Mucosa of descending colon (tissue), 3 donors: ENCODE results near the gene PCBP4. TPM values are rescaled to one million over a fixed set of nuclear protein-coding genes. Genes with fewer than 3 reads are reported as not detected.
A peak's percentile ranks its signal among the peaks of the same experiment; 100 is the strongest.

Experiments used
- ATAC-seq: fragments of 200-7000 bp; cut with Tn5 transposase; one replicate; pipeline ENCODE4 v1.9.1; 2020; ENCODE audit warnings: mild to moderate bottlenecking, moderate library complexity
- DNase-seq, 3 donors: peaks; one replicate each; pipeline ENCODE4 v3.0.0-alpha.2; 2020
- H3K36me3 ChIP-seq: fragments of 200-600 bp; one replicate; pipeline ENCODE4 v1.8.0; 2021; ENCODE audit warnings: low read depth, mild to moderate bottlenecking
- H3K4me1 ChIP-seq: fragments of 200-600 bp; one replicate; pipeline ENCODE4 v1.8.0; 2021; ENCODE audit warnings: low read depth, mild to moderate bottlenecking
- H3K4me3 ChIP-seq: fragments of 200-600 bp; one replicate; pipeline ENCODE4 v1.8.0; 2021; ENCODE audit warnings: mild to moderate bottlenecking
- H3K9me3 ChIP-seq: fragments of 200-600 bp; one replicate; pipeline ENCODE4 v1.8.0; 2021; ENCODE audit warnings: mild to moderate bottlenecking
- CTCF ChIP-seq: fragments of 200-600 bp; IDR thresholded peaks from one replicate; pipeline ENCODE4 v1.8.0; 2022; ENCODE audit warnings: antibody characterized with exemption, mild to moderate bottlenecking
- intact Hi-C, 2 donors: fragments of 100-400 bp; cut with DNase I in 1 of 2; cut with micrococcal nuclease in 1 of 2; formaldehyde crosslinking; loops; one replicate each; pipeline versions ENCODE4 v1.11.0 to v1.11.1; 2022; cut with DNase I, micrococcal nuclease
- total RNA-seq, 3 donors: library from RNA; stranded (reverse); fragmentation: NEBNext Ultra II Directional in 2 of 3; extraction: Animal tissue kit (Norgen Biotek cat#: 25700) in 2 of 3; gene quantifications; one replicate each; pipeline versions ENCODE4 v1.2.1 to v1.2.4, GENCODE V29; 2021 to 2023
- donor health status: DM: no; HTN: no; CAD: no; lungs with moderate emphysema.
- donor health status: DM: no; HTN: no; CAD: no.
- donor health status: DM: no; HTN: yes; CAD: no.

Gene PCBP4
- total RNA-seq, 3 donors from 2014 or later: 17.8 to 41.9 (median 25.9) TPM

- TF ChIP-seq CTCF: no peak
- peak; percentile 6 for ATAC-seq
- H3K4me1 ChIP-seq: peaks cover 17% of the 10 kb centered on the region
Observed at GRCh38 chr3:51968170-51968775, 1.0 kb upstream of the PCBP4 start.

GRCh38 chr3:51966922-51967383 lies 301 bp downstream of the PCBP4 start:
- peak overlapping the region; percentile 32 for H3K4me3 ChIP-seq
- peaks cover 11% of the 10 kb centered on the region for H3K4me1 ChIP-seq
- H3K36me3 ChIP-seq: no peaks in the 10 kb centered on the region
- ATAC-seq (peak; percentile 67), DNase-seq (peak in 1 of 3 donors; percentile 70)
- no peaks in the 10 kb centered on the region for H3K9me3 ChIP-seq
- intact Hi-C loops: no loop called here
- TF ChIP-seq CTCF: no peak

More at GRCh38 chr3:51968170-51968775, 1.0 kb upstream of the PCBP4 start:
- intact Hi-C loops: no loop called here
- peak in 1 of 3 donors; percentile 45 for DNase-seq
- no peaks in the 10 kb centered on the region for H3K36me3 ChIP-seq
- no peaks in the 10 kb centered on the region for H3K9me3 ChIP-seq
- H3K4me3 ChIP-seq: peak overlapping the region; percentile 50

GRCh38 chr3:51966486-51966885 lies 768 bp downstream of the PCBP4 start:
- ATAC-seq: no peak
- peak overlapping the region; percentile 32 for H3K4me3 ChIP-seq
- intact Hi-C loops: no loop called here

GRCh38 chr3:51966016-51966415 lies 1.2 kb downstream of the PCBP4 start:
- DNase-seq (peak in 2 of 3 donors; percentile 23 to 45), ATAC-seq (no peak)
- no peak for TF ChIP-seq CTCF
- no peaks in the 10 kb centered on the region for H3K9me3 ChIP-seq
- intact Hi-C loops: no loop called here
- H3K36me3 ChIP-seq: no peaks in the 10 kb centered on the region
- peaks cover 11% of the 10 kb centered on the region for H3K4me1 ChIP-seq
- H3K4me3 ChIP-seq: no peak overlapping the region

More at GRCh38 chr3:51966486-51966885, 768 bp downstream of the PCBP4 start:
- Histone ChIP-seq H3K36me3 (no peaks in the 10 kb centered on the region), H3K9me3 (no peaks in the 10 kb centered on the region), H3K4me1 (peaks cover 11% of the 10 kb centered on the region)
- TF ChIP-seq CTCF: no peak
- peak in 2 of 3 donors; percentile 45 to 61 for DNase-seq

GRCh38 chr3:51964521-51964920 lies 2.7 kb downstream of the PCBP4 start:
- Histone ChIP-seq H3K4me3 (no peak overlapping the region), H3K4me1 (peaks cover 11% of the 10 kb centered on the region), H3K9me3 (no peaks in the 10 kb centered on the region), H3K36me3 (no peaks in the 10 kb centered on the region)
- ATAC-seq: no peak
- TF ChIP-seq CTCF: no peak
- intact Hi-C loops: no loop called here
- peak in 1 of 3 donors; percentile 37 for DNase-seq
